Testis (tissue), 3 donors: ENCODE measurements around the gene SIN3B. TPM values are rescaled to one million over a fixed set of nuclear protein-coding genes. Genes with fewer than 3 reads are reported as not detected.
A peak's percentile ranks its signal among the peaks of the same experiment; 100 is the strongest.

Source experiments
- DNase-seq: peaks from one replicate; pipeline ENCODE4 v3.0.0-alpha.2; 2019
- H3K27ac ChIP-seq, 2 donors: fragments of 200-600 bp; sonication (generic); one replicate each; pipeline ENCODE4 v1.5.1; 2019
- H3K27me3 ChIP-seq: fragments of 200-600 bp; sonication (generic); one replicate; pipeline ENCODE4 v1.5.1; 2019
- H3K36me3 ChIP-seq: fragments of 200-600 bp; sonication (generic); one replicate; pipeline ENCODE4 v1.5.1; 2017; ENCODE audit warnings: low read depth; ENCODE audit errors: missing control alignments
- H3K4me1 ChIP-seq: fragments of 200-600 bp; sonication (generic); one replicate; pipeline ENCODE4 v1.5.1; 2019
- H3K4me3 ChIP-seq, 2 donors: fragments of 200-600 bp; sonication (generic); one replicate each; pipeline ENCODE4 v1.5.1; 2017 to 2019
- H3K9me3 ChIP-seq: fragments of 200-600 bp; sonication (generic); one replicate; pipeline ENCODE4 v1.5.1; 2017
- POLR2A ChIP-seq: fragments of 450-650 bp; IDR thresholded peaks from one replicate; pipeline ENCODE4 v1.6.1; 2017; ENCODE audit warnings: antibody characterized with exemption, mild to moderate bottlenecking, moderate library complexity
- WGBS, 2 donors: methylation state at CpG; one replicate each; pipeline ENCODE4 v1.1.5; 2018; 5-methylcytosine and 5-hydroxymethylcytosine counted together
- intact Hi-C: fragments of 100-400 bp; cut with DNase I; formaldehyde crosslinking; loops from one replicate; pipeline ENCODE4 v1.15.1; 2023; ENCODE audit warnings: low total_unique reads
- polyA plus RNA-seq: library from polyadenylated mRNA; stranded (reverse); fragments of 350-450 nt; fragmentation: Illumina TruSeq; extraction: RNeasy Lipid Tissue Mini Kit (QIAGEN cat#74804); gene quantifications from one replicate; pipeline ENCODE4 v1.2.3, GENCODE V29; 2014; ENCODE audit warnings: low read depth, low replicate concordance; ENCODE audit not compliant: insufficient read depth
- total RNA-seq, 2 donors: library from RNA; depleted of rRNA; stranded (reverse); fragments of >200 nt; gene quantifications; one replicate each; pipeline ENCODE4 v1.2.3, GENCODE V29; 2016
- TF ChIP-seq, protein P1 (sequence below), 3 experiments: fragments of 450-650 bp in 2 of 3; fragments of 200-600 bp in 1 of 3; sonication (generic) in 1 of 3; IDR thresholded peaks; one replicate each; pipeline ENCODE4 v1.5.1; 2016 to 2019; ENCODE audit warnings: antibody characterized with exemption in 3 of 3, mild to moderate bottlenecking in 2 of 3, moderate library complexity in 1 of 3

The SIN3B gene
- total and polyA plus RNA-seq, 3 donors from 2014 or later = 70.6 to 283 (median 231) TPM

DNA sequence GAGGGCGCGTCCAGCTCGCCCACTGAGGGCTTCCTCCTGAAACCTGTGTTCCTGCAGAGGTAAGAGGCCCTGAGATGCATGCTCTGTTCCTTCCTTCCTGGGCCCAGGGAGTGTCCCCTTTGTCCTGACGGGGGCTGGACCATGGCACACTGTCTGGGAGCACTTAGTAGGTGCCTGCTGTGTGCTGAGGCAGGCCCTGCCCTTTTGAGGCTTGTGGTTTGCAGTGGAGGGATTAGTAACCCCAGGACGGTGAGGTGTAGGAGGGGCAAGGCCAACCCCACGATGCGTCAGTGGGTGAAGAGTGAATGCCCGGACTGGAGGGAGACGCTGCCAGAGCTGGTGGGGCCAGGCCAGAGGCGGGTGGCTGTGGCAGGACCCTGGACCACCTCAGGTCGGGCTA lies 48.4 kb downstream of the SIN3B start:
- H3K27ac ChIP-seq = no peak overlapping the region
- H3K4me3 ChIP-seq = no peak overlapping the region
- H3K36me3 ChIP-seq = no peaks in the 10 kb centered on the region

DNA sequence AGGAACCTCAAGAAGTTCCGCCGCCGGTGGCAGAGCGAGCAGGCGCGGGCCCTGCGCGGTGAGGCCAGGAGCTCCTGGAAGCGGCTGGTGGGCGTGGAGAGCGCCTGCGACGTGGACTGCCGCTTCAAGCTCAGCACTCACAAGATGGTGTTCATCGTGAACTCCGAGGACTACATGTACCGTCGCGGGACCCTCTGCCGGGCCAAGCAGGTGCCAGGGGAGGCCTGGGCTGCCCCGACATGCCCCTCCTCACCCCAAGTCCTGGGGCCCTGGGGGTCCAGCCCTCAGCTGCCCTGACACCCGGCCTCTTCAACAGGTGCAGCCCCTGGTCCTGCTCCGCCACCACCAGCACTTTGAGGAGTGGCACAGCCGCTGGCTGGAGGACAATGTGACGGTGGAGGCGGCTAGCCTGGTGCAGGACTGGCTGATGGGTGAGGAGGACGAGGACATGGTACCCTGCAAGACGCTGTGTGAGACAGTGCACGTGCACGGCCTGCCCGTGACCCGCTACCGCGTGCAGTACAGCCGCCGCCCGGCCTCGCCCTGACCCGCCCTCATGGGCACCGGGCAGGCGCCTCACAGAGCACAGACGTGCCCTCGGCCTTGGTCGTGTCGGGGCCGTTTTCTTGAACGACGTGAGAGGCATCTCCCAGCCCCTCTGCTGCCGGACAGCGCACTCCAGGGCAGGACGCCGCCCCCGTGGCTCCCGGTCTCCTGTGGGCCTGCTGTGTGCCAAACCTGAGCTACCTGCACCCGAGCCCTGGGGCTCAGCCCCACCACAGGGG lies 49.2 kb downstream of the SIN3B start:
- H3K27me3 ChIP-seq = no peaks in the 10 kb centered on the region
- H3K36me3 ChIP-seq = no peaks in the 10 kb centered on the region
- no peak overlapping the region for H3K4me3 ChIP-seq
- 94% methylated on average over 20 to 53 of the region's 55 CpGs for WGBS, 2 donors
- H3K9me3 ChIP-seq = no peaks in the 10 kb centered on the region
- no peak for TF ChIP-seq POLR2A
- TF ChIP-seq, protein P1, sequence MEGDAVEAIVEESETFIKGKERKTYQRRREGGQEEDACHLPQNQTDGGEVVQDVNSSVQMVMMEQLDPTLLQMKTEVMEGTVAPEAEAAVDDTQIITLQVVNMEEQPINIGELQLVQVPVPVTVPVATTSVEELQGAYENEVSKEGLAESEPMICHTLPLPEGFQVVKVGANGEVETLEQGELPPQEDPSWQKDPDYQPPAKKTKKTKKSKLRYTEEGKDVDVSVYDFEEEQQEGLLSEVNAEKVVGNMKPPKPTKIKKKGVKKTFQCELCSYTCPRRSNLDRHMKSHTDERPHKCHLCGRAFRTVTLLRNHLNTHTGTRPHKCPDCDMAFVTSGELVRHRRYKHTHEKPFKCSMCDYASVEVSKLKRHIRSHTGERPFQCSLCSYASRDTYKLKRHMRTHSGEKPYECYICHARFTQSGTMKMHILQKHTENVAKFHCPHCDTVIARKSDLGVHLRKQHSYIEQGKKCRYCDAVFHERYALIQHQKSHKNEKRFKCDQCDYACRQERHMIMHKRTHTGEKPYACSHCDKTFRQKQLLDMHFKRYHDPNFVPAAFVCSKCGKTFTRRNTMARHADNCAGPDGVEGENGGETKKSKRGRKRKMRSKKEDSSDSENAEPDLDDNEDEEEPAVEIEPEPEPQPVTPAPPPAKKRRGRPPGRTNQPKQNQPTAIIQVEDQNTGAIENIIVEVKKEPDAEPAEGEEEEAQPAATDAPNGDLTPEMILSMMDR (IDR thresholded peaks at IDR 0.05) = no peak
- peaks cover 19% of the 10 kb centered on the region for H3K4me1 ChIP-seq
- H3K27ac ChIP-seq = no peak overlapping the region
- no peak for DNase-seq
- intact Hi-C loops = no loop called here

More for the DNA sequence above, 48.4 kb downstream of the SIN3B start:
- TF ChIP-seq, protein P1 (IDR thresholded peaks at IDR 0.05) = no peak
- no peak for TF ChIP-seq POLR2A
- Histone ChIP-seq H3K9me3 (no peaks in the 10 kb centered on the region), H3K27me3 (no peaks in the 10 kb centered on the region), H3K4me1 (peaks cover 23% of the 10 kb centered on the region)
- DNase-seq = no peak
- intact Hi-C loops = no loop called here
- 94 to 96% methylated on average over 9 to 11 of the region's 11 CpGs for WGBS, 2 donors

GRCh38 chr19:16880884-16881554 lies 51.8 kb downstream of the SIN3B start:
- intact Hi-C loops = no loop called here
- no peaks in the 10 kb centered on the region for H3K9me3 ChIP-seq
- no peaks in the 10 kb centered on the region for H3K36me3 ChIP-seq
- H3K27ac ChIP-seq = peak overlapping the region; percentile 66 to 74
- H3K27me3 ChIP-seq = no peaks in the 10 kb centered on the region
- TF ChIP-seq POLR2A = no peak
- TF ChIP-seq, protein P1 (IDR thresholded peaks at IDR 0.05) = no peak
- 69 to 81% methylated on average over 5 to 8 of the region's 8 CpGs for WGBS, 2 donors
- peaks cover 16% of the 10 kb centered on the region for H3K4me1 ChIP-seq
- H3K4me3 ChIP-seq = no peak overlapping the region
- no peak for DNase-seq

DNA sequence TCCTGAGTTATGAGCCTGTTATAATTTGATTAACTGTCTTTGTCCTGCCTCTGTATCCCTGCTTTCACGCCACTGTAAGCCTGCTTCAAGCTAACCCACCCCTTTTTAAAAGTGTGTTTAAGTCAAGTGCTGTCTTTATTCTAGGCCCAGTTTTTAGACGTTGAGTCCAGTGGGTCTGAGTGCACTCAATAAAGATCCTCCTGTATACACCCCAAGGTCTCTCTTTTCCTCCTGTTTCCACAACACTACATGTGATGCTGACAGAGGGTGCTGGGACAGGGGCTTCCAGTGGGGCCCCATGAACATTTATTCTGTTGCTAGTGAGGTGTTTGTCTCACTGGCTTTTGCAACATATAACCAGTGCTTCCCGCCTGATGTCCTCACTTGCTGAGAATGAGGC lies 52.9 kb downstream of the SIN3B start:
- TF ChIP-seq POLR2A = no peak
- TF ChIP-seq, protein P1 (IDR thresholded peaks at IDR 0.05) = no peak
- H3K4me3 ChIP-seq = no peak overlapping the region
- no peak for DNase-seq
- intact Hi-C loops = no loop called here
- no peaks in the 10 kb centered on the region for H3K27me3 ChIP-seq
- peak overlapping the region; percentile 31 to 74 for H3K27ac ChIP-seq
- H3K36me3 ChIP-seq = no peaks in the 10 kb centered on the region
- WGBS, 2 donors = 80 to 87% methylated on average over 3 of the region's 3 CpGs
- H3K4me1 ChIP-seq = peaks cover 18% of the 10 kb centered on the region
- no peaks in the 10 kb centered on the region for H3K9me3 ChIP-seq
